Cardiac fibroblast (primary cell): ENCODE data around the gene NCKAP1.

Experiments used
- DNase-seq, 2 donors: peaks; one replicate each; pipeline versions ENCODE4 v3.0.0 to v3.0.0-alpha.2; 2010; ENCODE audit warnings: low read depth in 2 of 2
- H3K4me3 ChIP-seq, 2 donors: replicated peaks in 1 of 2; 1 replicate in 1 of 2; 2 replicates in 1 of 2; pipeline ENCODE4 v1.5.1; 2011; ENCODE audit warnings: low read depth in 2 of 2, low read length in 2 of 2, mild to moderate bottlenecking in 2 of 2, moderate library complexity in 1 of 2
- TF ChIP-seq, protein P1 (sequence below): IDR thresholded peaks from one replicate; pipeline ENCODE4 v1.5.1; 2011; ENCODE audit warnings: low read depth, mild to moderate bottlenecking, low read length, inconsistent platforms

NCKAP1 gene

DNA sequence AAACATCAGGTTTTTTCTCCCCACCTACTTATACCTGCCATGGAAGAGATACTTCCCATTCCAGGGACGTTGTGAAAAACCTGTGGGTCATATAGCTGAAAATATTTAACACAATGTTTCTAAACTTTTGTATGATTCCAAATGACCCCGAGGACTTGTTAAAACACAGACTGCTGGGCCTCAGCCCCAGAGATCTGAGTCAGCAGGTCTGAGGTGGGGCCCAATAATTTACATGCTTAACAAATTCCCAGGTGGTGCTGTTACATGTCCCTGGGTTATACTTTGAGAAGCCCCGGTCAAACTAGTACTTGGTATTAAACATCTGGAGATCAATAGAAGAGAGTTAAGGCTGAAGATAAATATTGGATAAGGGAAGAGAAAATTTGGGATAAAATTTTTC is 100.4 kb downstream of the NCKAP1 start:
- TF ChIP-seq, protein P1, sequence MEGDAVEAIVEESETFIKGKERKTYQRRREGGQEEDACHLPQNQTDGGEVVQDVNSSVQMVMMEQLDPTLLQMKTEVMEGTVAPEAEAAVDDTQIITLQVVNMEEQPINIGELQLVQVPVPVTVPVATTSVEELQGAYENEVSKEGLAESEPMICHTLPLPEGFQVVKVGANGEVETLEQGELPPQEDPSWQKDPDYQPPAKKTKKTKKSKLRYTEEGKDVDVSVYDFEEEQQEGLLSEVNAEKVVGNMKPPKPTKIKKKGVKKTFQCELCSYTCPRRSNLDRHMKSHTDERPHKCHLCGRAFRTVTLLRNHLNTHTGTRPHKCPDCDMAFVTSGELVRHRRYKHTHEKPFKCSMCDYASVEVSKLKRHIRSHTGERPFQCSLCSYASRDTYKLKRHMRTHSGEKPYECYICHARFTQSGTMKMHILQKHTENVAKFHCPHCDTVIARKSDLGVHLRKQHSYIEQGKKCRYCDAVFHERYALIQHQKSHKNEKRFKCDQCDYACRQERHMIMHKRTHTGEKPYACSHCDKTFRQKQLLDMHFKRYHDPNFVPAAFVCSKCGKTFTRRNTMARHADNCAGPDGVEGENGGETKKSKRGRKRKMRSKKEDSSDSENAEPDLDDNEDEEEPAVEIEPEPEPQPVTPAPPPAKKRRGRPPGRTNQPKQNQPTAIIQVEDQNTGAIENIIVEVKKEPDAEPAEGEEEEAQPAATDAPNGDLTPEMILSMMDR = no peak
- H3K4me3 ChIP-seq = no peak overlapping the region
- no peak for DNase-seq

DNA sequence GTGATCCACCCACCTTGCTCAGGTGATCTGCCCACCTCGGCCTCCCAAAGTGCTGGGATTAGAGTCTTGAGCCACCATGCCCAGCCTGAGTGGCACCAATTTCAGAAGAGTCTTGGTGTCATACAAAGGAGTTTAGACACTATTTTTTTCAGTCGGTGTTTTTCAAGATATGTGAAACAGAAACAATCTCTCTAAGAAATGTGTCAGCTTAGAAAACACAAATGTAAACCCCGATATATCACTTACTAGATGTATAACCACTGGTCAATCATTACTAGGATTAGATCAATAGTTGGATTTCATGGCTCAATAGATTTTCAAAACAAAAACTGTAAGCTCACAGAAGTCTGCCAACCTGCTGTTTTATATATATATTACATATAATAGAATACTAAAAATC is 104.6 kb downstream of the NCKAP1 start:
- TF ChIP-seq, protein P1 = no peak
- H3K4me3 ChIP-seq = no peak overlapping the region
- DNase-seq = no peak

DNA sequence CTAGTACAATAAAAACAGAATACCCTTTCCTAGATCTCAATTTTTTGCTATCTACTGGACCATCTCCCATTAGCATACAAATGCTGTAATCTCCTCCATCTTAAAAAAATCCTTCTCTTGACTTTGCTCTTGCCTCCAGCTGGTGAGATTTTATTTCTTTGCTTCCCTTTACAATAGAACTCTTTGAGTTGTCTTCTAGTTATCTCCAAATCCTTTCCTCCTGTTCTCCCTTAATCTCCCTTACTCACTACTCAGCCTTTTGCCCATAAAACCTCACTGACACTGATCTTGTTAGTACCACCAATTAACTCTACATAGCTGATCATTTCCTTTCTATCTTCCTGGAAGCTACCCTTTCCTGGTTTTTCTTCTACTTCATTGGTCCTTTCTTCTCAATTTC is 108.3 kb downstream of the NCKAP1 start:
- DNase-seq = no peak
- H3K4me3 ChIP-seq = no peak overlapping the region
- TF ChIP-seq, protein P1 = no peak

DNA sequence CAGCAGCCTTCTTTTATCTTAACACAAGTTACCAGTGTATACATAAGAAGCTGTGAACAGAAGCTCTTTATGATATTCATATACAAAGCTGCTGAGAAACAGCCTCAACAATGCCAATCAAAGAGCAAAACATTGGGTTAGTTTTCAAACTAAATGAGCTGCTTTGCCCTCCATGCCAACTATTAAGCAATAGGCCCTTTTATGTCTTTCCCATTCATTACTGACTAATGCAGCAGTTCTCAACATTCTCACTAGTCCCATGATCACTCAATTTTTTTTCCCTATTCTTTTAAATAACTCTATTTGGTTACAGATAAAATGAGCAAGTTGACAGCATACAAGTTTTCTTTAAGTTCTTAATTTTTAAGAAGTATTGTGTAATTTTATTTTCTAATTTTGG is 114.0 kb downstream of the NCKAP1 start:
- TF ChIP-seq, protein P1 = no peak
- no peak overlapping the region for H3K4me3 ChIP-seq
- peak; percentile 58 to 75 for DNase-seq

DNA sequence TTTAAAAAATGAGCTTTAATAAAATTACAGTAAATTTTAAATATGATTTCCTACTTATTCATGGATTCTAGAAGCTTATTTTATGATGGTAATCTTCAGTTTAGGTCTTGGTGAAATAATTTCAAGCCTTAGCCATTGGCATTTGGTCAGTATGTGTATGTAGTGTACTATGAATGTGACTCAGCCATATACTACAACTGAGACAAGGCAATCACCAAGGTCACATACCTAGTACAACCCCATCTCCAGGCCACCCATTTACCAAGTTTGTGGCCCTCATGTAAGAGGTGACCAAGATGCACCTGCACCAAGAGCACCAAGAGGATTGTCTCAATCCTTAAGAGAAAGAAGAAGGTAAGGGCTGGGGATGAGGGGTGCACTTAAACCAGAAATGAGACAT is 117.0 kb downstream of the NCKAP1 start:
- no peak for DNase-seq
- H3K4me3 ChIP-seq = no peak overlapping the region
- TF ChIP-seq, protein P1 = no peak

DNA sequence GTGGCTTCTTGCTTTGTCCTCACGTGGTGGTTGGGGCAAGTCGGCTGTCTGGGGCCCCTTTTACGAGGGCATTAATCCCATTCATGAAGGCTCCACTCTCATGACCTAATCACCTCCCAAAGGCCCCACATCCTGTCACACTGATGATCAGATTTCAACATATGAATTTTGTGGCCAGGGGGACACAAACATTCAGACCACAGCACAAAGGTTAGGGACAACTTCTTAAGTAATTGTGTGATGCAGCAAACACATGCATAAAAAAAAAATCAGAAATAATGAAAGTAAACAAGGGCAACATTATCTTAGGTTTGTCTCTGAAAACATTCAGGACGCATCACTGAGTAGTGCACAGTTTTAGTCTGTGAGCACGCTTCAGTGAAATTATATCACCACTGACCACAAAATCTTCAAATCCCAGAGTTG is 117.6 kb downstream of the NCKAP1 start:
- DNase-seq = no peak
- no peak overlapping the region for H3K4me3 ChIP-seq
- TF ChIP-seq, protein P1 = no peak

DNA sequence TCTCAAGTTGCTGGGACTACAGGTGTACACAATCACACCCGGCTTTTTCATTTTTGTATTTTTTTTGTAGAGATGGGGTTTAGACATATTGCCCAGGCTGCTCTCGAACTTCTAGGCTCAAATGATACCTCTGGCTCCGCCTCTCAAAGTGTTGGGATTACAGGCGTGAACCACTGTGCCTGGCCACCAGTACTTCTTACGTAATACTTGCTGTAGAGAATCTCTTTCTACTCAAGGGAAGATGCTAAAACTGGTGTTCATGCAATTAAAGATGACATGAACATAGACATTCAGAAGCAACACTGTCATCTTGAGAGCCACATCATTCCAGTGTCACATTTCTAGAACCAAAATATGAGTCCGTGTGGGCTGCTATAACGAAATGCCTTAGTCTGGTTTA is 118.2 kb downstream of the NCKAP1 start:
- TF ChIP-seq, protein P1 = no peak
- no peak for DNase-seq

More for the DNA sequence above, 118.2 kb downstream of the NCKAP1 start:
- H3K4me3 ChIP-seq = no peak overlapping the region
